GM12891 (cell line): ENCODE measurements around the gene PDLIM7.

Experiments
- POLR2A ChIP-seq: IDR thresholded peaks from 2 replicates; pipeline ENCODE4 v1.6.1; 2011; ENCODE audit warnings: low read depth, low read length, control low read depth
- POLR2AphosphoS5 ChIP-seq: IDR thresholded peaks from 2 replicates; pipeline ENCODE4 v1.6.1; 2011; ENCODE audit warnings: low read depth, low read length, control low read depth

DNA sequence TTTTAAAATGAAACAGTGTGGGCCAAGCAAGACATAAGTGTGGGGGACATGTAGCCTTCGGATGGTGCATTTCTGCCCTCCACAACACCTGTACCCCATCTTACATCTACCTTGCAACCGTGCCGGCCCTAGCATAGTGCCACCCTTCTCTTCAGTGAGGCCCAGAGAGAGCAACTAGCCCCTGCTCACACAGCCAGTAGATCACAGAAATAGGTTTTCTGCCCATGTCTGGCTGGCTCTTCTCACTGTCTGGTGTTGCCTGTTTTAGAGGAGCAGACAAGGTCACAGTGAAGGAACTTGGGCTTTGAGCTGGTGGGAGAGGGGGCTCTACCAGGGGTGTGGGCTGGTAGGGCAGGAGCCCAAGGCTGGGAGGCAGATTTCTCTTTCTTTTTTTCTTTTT lies 11.1 kb downstream of the PDLIM7 start:
- TF ChIP-seq POLR2A (no peak; the same call in 1 of the 2 replicates), POLR2AphosphoS5 (no peak)
